Tibial nerve (tissue), 4 donors: Measurements from ENCODE around the gene OPCML.

Source experiments
- CTCF ChIP-seq, 5 experiments: fragments of 200-600 bp in 3 of 5; fragments of 450-650 bp in 2 of 5; sonication (generic) in 3 of 5; IDR thresholded peaks; one replicate each; pipeline ENCODE4 v1.5.1; 2016 to 2019; ENCODE audit warnings: antibody characterized with exemption in 5 of 5, mild to moderate bottlenecking in 3 of 5, moderate library complexity in 2 of 5
- EP300 ChIP-seq, 2 donors: sonication (generic); formaldehyde crosslinking; IDR thresholded peaks; one replicate each; pipeline ENCODE4 v1.6.1; 2017; ENCODE audit warnings: antibody characterized with exemption in 2 of 2, mild to moderate bottlenecking in 1 of 2
- POLR2A ChIP-seq, 2 donors: fragments of 450-650 bp; IDR thresholded peaks; one replicate each; pipeline ENCODE4 v1.6.1; 2017; ENCODE audit warnings: antibody characterized with exemption in 2 of 2, mild to moderate bottlenecking in 2 of 2, moderate library complexity in 2 of 2

GRCh38 chr11:133326849-133327248, 205.5 kb downstream of the OPCML start:
- TF ChIP-seq CTCF (IDR thresholded peaks at IDR 0.05): no peak
- no peak for TF ChIP-seq POLR2A (IDR thresholded peaks at IDR 0.05)
- no peak for TF ChIP-seq EP300 (IDR thresholded peaks at IDR 0.05)
